ENCODE measurements around the gene KLHL4. TPM values are rescaled to one million over a fixed set of nuclear protein-coding genes. Genes with fewer than 3 reads are reported as not detected.
"Not testable (repeated sequence)": the region's sequence is repeated elsewhere in the genome, so short reads cannot be mapped to it uniquely, and the experiment has no call there.

The KLHL4 gene
- total and polyA plus RNA-seq, 2 donors: 0.16 to 1.7 TPM

DNA sequence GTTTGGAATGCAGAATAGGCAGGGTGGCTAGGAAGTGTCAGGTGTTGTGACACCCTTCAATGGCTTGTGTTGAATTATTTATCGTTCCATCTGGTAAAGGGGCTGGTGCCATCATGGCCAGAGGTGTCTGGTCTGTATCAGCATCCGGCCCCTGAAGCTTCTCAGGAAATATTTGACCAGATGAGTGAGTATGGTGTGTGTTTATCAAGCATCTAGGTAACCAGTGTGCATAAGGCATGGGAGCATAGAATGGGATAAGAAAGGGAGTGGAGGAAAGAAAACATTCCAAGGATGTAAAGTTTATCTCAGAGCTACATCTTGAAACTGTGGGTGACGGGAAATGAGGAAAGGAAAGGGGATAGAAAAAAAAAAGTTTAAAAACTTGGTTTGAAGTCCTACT, 109.4 kb downstream of the KLHL4 start:
- Histone ChIP-seq H3K27me3 (ENCODE audit: control insufficient read depth in 2 of 2, insufficient read depth in 1 of 2, low read length in 1 of 2) (no peaks in the 10 kb centered on the region), H3K4me1 (ENCODE audit: control insufficient read depth in 2 of 2, insufficient read depth in 2 of 2, low read length in 2 of 2) (no peaks in the 10 kb centered on the region), H3K36me3 (ENCODE audit: control insufficient read depth in 2 of 2, insufficient read depth in 2 of 2, low read length in 1 of 2) (no peaks in the 10 kb centered on the region), H3K9me3 (ENCODE audit: control insufficient read depth in 2 of 2, insufficient read depth in 1 of 2, low read length in 1 of 2) (no peaks in the 10 kb centered on the region), H3K4me3 (ENCODE audit: low read length in 2 of 2) (no peak overlapping the region), H3K27ac (ENCODE audit: low read depth in 1 of 2, low read length in 1 of 2) (no peak overlapping the region)
- no peak for DNase-seq (ENCODE audit: low read depth in 6 of 9, low spot score in 9 of 9)
- WGBS: 81% methylated on average over 3 of the region's 3 CpGs

- WGBS: 78% methylated on average over 3 of the region's 3 CpGs
- H3K4me1 ChIP-seq (ENCODE audit: control insufficient read depth in 2 of 2, insufficient read depth in 2 of 2, low read length in 2 of 2): no peaks in the 10 kb centered on the region
- DNase-seq (ENCODE audit: low read depth in 6 of 9, low spot score in 9 of 9): no peak
Observed at GRCh38 chrX:87634361-87634760, 116.8 kb downstream of the KLHL4 start.

GRCh38 chrX:87636533-87636932, 118.9 kb downstream of the KLHL4 start:
- Histone ChIP-seq H3K27ac (ENCODE audit: low read depth in 1 of 2, low read length in 1 of 2) (no peak overlapping the region), H3K27me3 (ENCODE audit: control insufficient read depth in 2 of 2, insufficient read depth in 1 of 2, low read length in 1 of 2) (no peaks in the 10 kb centered on the region), H3K9me3 (ENCODE audit: control insufficient read depth in 2 of 2, insufficient read depth in 1 of 2, low read length in 1 of 2) (no peaks in the 10 kb centered on the region), H3K36me3 (ENCODE audit: control insufficient read depth in 2 of 2, insufficient read depth in 2 of 2, low read length in 1 of 2) (no peaks in the 10 kb centered on the region), H3K4me1 (ENCODE audit: control insufficient read depth in 2 of 2, insufficient read depth in 2 of 2, low read length in 2 of 2) (no peaks in the 10 kb centered on the region), H3K4me3 (ENCODE audit: low read length in 2 of 2) (no peak overlapping the region)
- 92% methylated on average over 3 of the region's 3 CpGs for WGBS
- DNase-seq (ENCODE audit: low read depth in 6 of 9, low spot score in 9 of 9): no peak

More at GRCh38 chrX:87634361-87634760, 116.8 kb downstream of the KLHL4 start:
- Histone ChIP-seq H3K36me3 (ENCODE audit: control insufficient read depth in 2 of 2, insufficient read depth in 2 of 2, low read length in 1 of 2) (no peaks in the 10 kb centered on the region), H3K9me3 (ENCODE audit: control insufficient read depth in 2 of 2, insufficient read depth in 1 of 2, low read length in 1 of 2) (no peaks in the 10 kb centered on the region), H3K27me3 (ENCODE audit: control insufficient read depth in 2 of 2, insufficient read depth in 1 of 2, low read length in 1 of 2) (no peaks in the 10 kb centered on the region), H3K27ac (ENCODE audit: low read depth in 1 of 2, low read length in 1 of 2) (no peak overlapping the region), H3K4me3 (ENCODE audit: low read length in 2 of 2) (no peak overlapping the region)

GRCh38 chrX:87641439-87641838, 123.8 kb downstream of the KLHL4 start:
- DNase-seq (ENCODE audit: low read depth in 6 of 9, low spot score in 9 of 9): not testable (repeated sequence)

GRCh38 chrX:87661761-87662160, 144.2 kb downstream of the KLHL4 start:
- H3K4me1 ChIP-seq (ENCODE audit: control insufficient read depth in 2 of 2, insufficient read depth in 2 of 2, low read length in 2 of 2): no peaks in the 10 kb centered on the region
- H3K27me3 ChIP-seq (ENCODE audit: control insufficient read depth in 2 of 2, insufficient read depth in 1 of 2, low read length in 1 of 2): no peaks in the 10 kb centered on the region
- no peak overlapping the region for H3K27ac ChIP-seq (ENCODE audit: low read depth in 1 of 2, low read length in 1 of 2)
- 93% methylated on average over 6 of the region's 6 CpGs for WGBS
- no peaks in the 10 kb centered on the region for H3K36me3 ChIP-seq (ENCODE audit: control insufficient read depth in 2 of 2, insufficient read depth in 2 of 2, low read length in 1 of 2)
- no peak for DNase-seq (ENCODE audit: low read depth in 6 of 9, low spot score in 9 of 9)
- no peaks in the 10 kb centered on the region for H3K9me3 ChIP-seq (ENCODE audit: control insufficient read depth in 2 of 2, insufficient read depth in 1 of 2, low read length in 1 of 2)
- H3K4me3 ChIP-seq (ENCODE audit: low read length in 2 of 2): no peak overlapping the region

More at GRCh38 chrX:87641439-87641838, 123.8 kb downstream of the KLHL4 start:
- not testable (repeated sequence) for H3K9me3 ChIP-seq (ENCODE audit: control insufficient read depth in 2 of 2, insufficient read depth in 1 of 2, low read length in 1 of 2); H3K4me3 ChIP-seq (ENCODE audit: low read length in 2 of 2); H3K36me3 ChIP-seq (ENCODE audit: control insufficient read depth in 2 of 2, insufficient read depth in 2 of 2, low read length in 1 of 2); H3K27ac ChIP-seq (ENCODE audit: low read depth in 1 of 2, low read length in 1 of 2); H3K27me3 ChIP-seq (ENCODE audit: control insufficient read depth in 2 of 2, insufficient read depth in 1 of 2, low read length in 1 of 2); H3K4me1 ChIP-seq (ENCODE audit: control insufficient read depth in 2 of 2, insufficient read depth in 2 of 2, low read length in 2 of 2)
- 87% methylated on average over 4 of the region's 4 CpGs for WGBS

DNA sequence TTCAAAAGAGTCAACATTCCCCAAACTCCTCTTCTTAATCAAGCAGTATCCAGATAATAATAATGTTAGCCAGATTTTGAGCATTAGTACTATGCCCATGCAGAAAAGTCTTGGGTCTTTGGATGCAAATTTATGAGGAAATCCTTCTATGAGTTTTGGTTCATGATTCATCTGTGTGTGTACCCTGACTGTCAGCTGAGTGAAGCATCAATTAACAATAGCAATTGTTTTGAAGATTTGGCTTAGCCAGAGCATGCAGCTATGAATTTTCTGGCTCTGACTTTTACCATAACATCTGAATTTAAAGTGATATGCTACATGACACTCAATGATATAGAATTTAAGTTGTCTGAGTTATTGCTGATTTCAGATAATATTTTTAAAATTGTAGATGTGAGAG, 145.8 kb downstream of the KLHL4 start:
- H3K36me3 ChIP-seq (ENCODE audit: control insufficient read depth in 2 of 2, insufficient read depth in 2 of 2, low read length in 1 of 2): no peaks in the 10 kb centered on the region
- H3K4me1 ChIP-seq (ENCODE audit: control insufficient read depth in 2 of 2, insufficient read depth in 2 of 2, low read length in 2 of 2): no peaks in the 10 kb centered on the region
- no peaks in the 10 kb centered on the region for H3K27me3 ChIP-seq (ENCODE audit: control insufficient read depth in 2 of 2, insufficient read depth in 1 of 2, low read length in 1 of 2)
- no peak overlapping the region for H3K27ac ChIP-seq (ENCODE audit: low read depth in 1 of 2, low read length in 1 of 2)
- H3K9me3 ChIP-seq (ENCODE audit: control insufficient read depth in 2 of 2, insufficient read depth in 1 of 2, low read length in 1 of 2): no peaks in the 10 kb centered on the region
- H3K4me3 ChIP-seq (ENCODE audit: low read length in 2 of 2): no peak overlapping the region
- no peak for DNase-seq (ENCODE audit: low read depth in 6 of 9, low spot score in 9 of 9)

DNA sequence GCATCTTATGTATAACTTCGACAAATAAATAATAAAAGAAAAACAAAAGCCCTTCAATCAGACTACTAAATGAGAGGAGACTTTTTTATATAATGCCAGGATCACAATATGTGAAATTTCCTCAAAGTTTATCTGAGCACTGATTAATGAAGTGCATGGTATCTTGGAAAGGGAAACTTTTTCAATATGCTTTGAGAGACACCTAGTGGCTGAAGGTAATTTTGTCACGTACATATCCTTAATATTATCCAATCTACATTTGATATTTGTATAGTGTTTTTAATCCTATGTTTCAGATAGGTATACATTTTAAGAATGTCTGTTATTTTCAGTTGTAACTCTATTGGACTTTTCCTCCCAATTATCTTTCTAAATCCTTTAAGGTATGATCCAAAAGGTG, 146.8 kb downstream of the KLHL4 start:
- Histone ChIP-seq H3K36me3 (ENCODE audit: control insufficient read depth in 2 of 2, insufficient read depth in 2 of 2, low read length in 1 of 2) (no peaks in the 10 kb centered on the region), H3K27ac (ENCODE audit: low read depth in 1 of 2, low read length in 1 of 2) (no peak overlapping the region), H3K27me3 (ENCODE audit: control insufficient read depth in 2 of 2, insufficient read depth in 1 of 2, low read length in 1 of 2) (no peaks in the 10 kb centered on the region), H3K9me3 (ENCODE audit: control insufficient read depth in 2 of 2, insufficient read depth in 1 of 2, low read length in 1 of 2) (no peaks in the 10 kb centered on the region), H3K4me1 (ENCODE audit: control insufficient read depth in 2 of 2, insufficient read depth in 2 of 2, low read length in 2 of 2) (no peaks in the 10 kb centered on the region), H3K4me3 (ENCODE audit: low read length in 2 of 2) (no peak overlapping the region)
- DNase-seq (ENCODE audit: low read depth in 6 of 9, low spot score in 9 of 9): no peak
- WGBS: 16% methylated on average over 2 of the region's 2 CpGs

DNA sequence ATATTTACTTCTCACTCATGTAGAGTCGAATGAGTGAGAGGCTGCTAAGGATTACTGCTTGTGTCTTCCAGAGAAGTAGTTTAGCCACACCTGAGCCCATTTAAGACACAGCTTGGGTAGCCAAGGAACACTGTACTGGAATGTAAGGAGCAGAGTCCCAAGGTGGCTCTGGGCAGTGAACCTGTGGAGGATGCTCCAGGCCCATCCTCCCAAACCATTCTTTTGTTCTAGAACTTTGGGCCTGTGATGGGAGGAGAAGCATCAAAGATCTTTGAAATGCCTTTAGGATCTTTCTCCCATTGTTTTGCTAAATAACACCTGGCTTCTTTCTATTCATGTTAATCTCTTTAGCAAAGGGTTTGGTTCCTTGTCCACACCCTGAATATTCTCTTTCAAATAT, 162.2 kb downstream of the KLHL4 start:
- Histone ChIP-seq H3K27ac (ENCODE audit: low read depth in 1 of 2, low read length in 1 of 2) (no peak overlapping the region), H3K9me3 (ENCODE audit: control insufficient read depth in 2 of 2, insufficient read depth in 1 of 2, low read length in 1 of 2) (no peaks in the 10 kb centered on the region), H3K36me3 (ENCODE audit: control insufficient read depth in 2 of 2, insufficient read depth in 2 of 2, low read length in 1 of 2) (no peaks in the 10 kb centered on the region), H3K4me1 (ENCODE audit: control insufficient read depth in 2 of 2, insufficient read depth in 2 of 2, low read length in 2 of 2) (no peaks in the 10 kb centered on the region), H3K27me3 (ENCODE audit: control insufficient read depth in 2 of 2, insufficient read depth in 1 of 2, low read length in 1 of 2) (no peaks in the 10 kb centered on the region), H3K4me3 (ENCODE audit: low read length in 2 of 2) (no peak overlapping the region)
- DNase-seq (ENCODE audit: low read depth in 6 of 9, low spot score in 9 of 9): no peak
- WGBS: 76% methylated on average over 1 of the region's 1 CpG

- Histone ChIP-seq H3K4me1 (ENCODE audit: control insufficient read depth in 2 of 2, insufficient read depth in 2 of 2, low read length in 2 of 2) (no peaks in the 10 kb centered on the region), H3K36me3 (ENCODE audit: control insufficient read depth in 2 of 2, insufficient read depth in 2 of 2, low read length in 1 of 2) (no peaks in the 10 kb centered on the region), H3K27ac (ENCODE audit: low read depth in 1 of 2, low read length in 1 of 2) (no peak overlapping the region), H3K9me3 (ENCODE audit: control insufficient read depth in 2 of 2, insufficient read depth in 1 of 2, low read length in 1 of 2) (no peaks in the 10 kb centered on the region), H3K27me3 (ENCODE audit: control insufficient read depth in 2 of 2, insufficient read depth in 1 of 2, low read length in 1 of 2) (no peaks in the 10 kb centered on the region), H3K4me3 (ENCODE audit: low read length in 2 of 2) (no peak overlapping the region)
- WGBS: 98% methylated on average over 1 of the region's 1 CpG
- no peak for DNase-seq (ENCODE audit: low read depth in 6 of 9, low spot score in 9 of 9)
Observed at GRCh38 chrX:87687703-87688102, 170.1 kb downstream of the KLHL4 start.

DNA sequence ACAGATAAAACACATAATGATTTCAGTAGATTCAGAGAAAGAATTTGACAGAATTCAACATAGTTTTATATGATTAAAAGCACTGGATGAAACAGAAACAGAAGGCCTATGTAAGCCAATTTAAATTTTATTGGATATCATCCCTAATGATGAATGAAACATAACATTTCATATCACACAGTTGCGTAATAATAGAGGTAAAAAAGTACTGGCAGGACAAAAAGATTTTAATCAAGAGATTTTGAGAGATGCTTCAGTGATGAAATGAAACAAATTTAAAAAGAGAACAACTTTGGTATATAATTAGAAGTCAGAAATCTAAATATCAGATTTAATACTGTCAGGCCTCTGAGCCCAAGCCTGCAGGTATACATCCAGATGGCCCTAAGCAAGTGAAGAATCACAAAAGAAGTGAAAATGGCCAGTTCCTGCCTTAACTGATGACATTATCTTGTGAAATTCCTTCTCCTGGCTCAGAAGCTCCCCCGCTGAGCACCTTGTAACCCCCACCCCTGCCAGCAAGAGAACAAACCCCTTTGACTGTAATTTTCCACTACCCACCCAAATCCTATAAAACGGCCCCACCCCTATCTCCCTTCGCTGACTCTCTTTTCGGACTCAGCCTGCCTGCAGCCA, 170.6 kb downstream of the KLHL4 start:
- H3K27ac ChIP-seq (ENCODE audit: low read depth in 1 of 2, low read length in 1 of 2); DNase-seq (ENCODE audit: low read depth in 6 of 9, low spot score in 9 of 9); H3K27me3 ChIP-seq (ENCODE audit: control insufficient read depth in 2 of 2, insufficient read depth in 1 of 2, low read length in 1 of 2); H3K4me1 ChIP-seq (ENCODE audit: control insufficient read depth in 2 of 2, insufficient read depth in 2 of 2, low read length in 2 of 2); H3K9me3 ChIP-seq (ENCODE audit: control insufficient read depth in 2 of 2, insufficient read depth in 1 of 2, low read length in 1 of 2); H3K4me3 ChIP-seq (ENCODE audit: low read length in 2 of 2); H3K36me3 ChIP-seq (ENCODE audit: control insufficient read depth in 2 of 2, insufficient read depth in 2 of 2, low read length in 1 of 2): not testable (repeated sequence)
- WGBS: 67% methylated on average over 5 of the region's 5 CpGs

Data from thymus (tissue), 11 donors.